GM10266 (cell line): ENCODE results near the gene WBP1L.

Source experiments
- DNase-seq: peaks from one replicate; pipeline ENCODE4 v3.0.0; 2012; ENCODE audit errors: extremely low spot score
- TF ChIP-seq, protein P1 (sequence below): IDR thresholded peaks from 2 replicates; pipeline ENCODE4 v1.5.1; 2012; ENCODE audit warnings: mild to moderate bottlenecking, low read depth; ENCODE audit not compliant: control insufficient read depth, insufficient read depth; ENCODE audit errors: missing control alignments

Gene WBP1L

GRCh38 chr10:102761981-102762380 lies 18.2 kb downstream of the WBP1L start:
- TF ChIP-seq, protein P1, sequence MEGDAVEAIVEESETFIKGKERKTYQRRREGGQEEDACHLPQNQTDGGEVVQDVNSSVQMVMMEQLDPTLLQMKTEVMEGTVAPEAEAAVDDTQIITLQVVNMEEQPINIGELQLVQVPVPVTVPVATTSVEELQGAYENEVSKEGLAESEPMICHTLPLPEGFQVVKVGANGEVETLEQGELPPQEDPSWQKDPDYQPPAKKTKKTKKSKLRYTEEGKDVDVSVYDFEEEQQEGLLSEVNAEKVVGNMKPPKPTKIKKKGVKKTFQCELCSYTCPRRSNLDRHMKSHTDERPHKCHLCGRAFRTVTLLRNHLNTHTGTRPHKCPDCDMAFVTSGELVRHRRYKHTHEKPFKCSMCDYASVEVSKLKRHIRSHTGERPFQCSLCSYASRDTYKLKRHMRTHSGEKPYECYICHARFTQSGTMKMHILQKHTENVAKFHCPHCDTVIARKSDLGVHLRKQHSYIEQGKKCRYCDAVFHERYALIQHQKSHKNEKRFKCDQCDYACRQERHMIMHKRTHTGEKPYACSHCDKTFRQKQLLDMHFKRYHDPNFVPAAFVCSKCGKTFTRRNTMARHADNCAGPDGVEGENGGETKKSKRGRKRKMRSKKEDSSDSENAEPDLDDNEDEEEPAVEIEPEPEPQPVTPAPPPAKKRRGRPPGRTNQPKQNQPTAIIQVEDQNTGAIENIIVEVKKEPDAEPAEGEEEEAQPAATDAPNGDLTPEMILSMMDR: no peak
- no peak for DNase-seq

DNA sequence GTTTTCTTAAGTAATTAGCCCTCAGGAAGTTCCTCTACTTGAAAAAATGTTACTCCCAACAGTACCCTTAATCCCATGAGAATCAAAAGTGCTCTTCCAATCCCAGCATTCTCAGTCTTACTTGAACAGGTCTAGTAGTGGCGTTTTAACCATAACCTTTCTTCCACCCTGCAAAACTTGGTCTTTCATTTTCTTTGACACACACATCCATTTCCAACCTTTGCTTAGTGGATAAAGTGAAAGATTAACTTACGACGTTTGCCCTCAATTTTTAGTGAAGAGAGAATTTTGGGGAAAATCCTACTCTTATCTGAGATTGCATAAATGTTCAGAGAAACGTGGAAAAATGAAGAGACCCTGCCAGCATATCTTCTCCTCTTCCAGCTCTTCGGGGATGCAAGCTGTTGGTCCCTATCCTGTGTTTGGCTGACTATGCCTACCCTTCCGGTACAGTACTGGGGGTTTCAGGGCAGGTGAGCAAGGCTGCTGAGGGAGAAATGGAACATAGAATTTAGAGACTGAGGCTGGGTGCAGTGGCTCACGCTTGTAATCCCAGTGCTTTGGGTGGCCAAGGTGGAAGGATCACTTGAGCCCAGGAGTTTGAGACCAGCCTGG lies 18.8 kb downstream of the WBP1L start:
- TF ChIP-seq, protein P1: no peak
- no peak for DNase-seq

GRCh38 chr10:102763037-102763607 lies 19.4 kb downstream of the WBP1L start:
- DNase-seq: no peak
- TF ChIP-seq, protein P1: no peak

DNA sequence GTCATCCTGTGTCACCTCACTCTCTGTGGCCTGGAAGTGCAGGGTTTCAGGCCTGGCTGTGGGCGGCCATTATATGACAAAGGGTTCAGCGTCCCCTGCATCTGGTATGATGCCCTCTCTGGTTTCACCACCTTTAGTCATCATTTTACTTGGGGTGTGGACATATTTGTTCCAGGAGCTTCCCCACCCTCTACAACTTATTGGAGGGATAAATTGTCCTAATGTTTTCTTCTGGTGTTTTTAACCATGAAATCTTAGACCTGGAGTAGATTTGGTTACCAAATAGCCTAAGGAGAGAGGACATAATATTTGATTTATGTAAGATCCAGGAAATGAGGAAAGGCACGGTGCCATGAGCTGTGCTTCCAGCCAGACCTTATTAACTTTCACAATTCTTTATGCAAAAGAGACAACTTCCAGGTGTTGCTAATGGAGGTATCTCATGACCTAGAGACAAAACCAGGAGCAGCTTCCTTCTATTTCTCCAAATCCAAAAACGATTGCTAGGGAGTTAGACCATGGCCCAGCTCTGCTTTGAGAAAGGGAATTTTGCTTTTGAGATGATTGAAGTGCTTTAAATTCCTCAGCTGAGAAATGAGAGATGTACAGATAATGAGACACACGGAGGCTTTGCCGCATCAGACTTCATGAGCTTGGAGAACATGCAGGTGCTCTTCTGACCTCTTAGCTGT lies 20.9 kb downstream of the WBP1L start:
- DNase-seq: no peak
- TF ChIP-seq, protein P1: no peak

- no peak for DNase-seq
- TF ChIP-seq, protein P1: no peak
Measured at GRCh38 chr10:102765336-102765735, 21.6 kb downstream of the WBP1L start.

DNA sequence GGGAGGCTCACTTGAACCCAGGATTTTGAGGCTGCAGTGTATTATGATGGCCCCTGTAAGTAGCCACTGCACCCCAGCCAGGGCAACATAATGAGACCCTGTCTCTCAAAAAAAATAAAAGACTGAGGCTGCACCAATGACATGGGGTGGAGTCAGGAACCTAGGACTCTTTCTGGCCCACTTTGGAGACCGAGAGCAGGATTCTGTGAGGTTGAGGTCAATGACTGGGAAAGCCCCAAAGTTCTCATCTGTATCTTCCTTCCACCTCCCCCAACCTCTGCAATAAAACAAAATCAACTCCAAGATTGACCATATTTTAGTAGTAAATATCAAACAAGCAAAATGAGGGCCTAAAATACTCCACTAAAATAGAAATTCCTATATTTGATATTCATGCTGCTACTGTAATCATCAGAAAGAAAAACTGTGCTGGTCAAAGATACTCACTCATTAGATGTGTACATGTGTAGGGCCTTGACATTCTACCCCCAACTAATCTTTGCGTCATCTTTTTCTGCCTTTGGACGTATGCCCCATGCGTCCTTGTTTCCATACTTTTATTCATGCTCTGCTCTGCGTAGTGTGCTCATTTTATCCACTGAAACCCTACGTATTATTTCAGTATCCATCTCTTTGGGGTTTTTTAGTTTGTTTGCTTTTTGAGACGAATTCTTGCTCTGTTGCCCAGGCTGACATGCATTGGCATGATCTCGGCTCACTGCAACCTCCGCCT lies 23.8 kb downstream of the WBP1L start:
- no peak for DNase-seq
- TF ChIP-seq, protein P1: no peak
